SW480 (cell line): ENCODE data around the gene PITHD1.
"Not testable (repeated sequence)": the region's sequence is repeated elsewhere in the genome, so short reads cannot be mapped to it uniquely, and the experiment has no call there.

Source experiments
- DNase-seq: peaks from one replicate; pipeline ENCODE4 v3.0.0-alpha.2; 2016; ENCODE audit warnings: low spot score

PITHD1 gene

GRCh38 chr1:23825762-23826522, 47.7 kb downstream of the PITHD1 start:
- DNase-seq: no peak

DNA sequence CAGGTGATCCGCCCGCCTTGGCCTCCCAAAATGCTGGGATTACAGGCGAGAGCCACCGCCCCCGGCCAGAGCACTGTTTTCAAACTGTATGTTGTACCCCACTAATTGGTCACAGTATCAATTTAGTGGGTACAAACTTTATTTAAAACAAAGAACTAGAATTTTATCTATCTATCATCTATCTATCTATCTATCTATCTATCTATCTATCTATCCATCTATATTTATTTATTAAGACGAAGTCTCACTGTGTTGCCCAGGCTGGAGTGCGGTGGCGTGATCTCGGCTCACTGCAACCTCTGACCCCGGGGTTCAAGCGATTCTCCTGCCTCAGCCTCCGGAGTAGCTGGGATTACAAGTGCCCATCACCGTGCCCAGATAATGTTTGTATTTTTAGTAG, 48.4 kb downstream of the PITHD1 start:
- DNase-seq: not testable (repeated sequence)

- DNase-seq: no peak
Measured at GRCh38 chr1:23827717-23828116, 49.5 kb downstream of the PITHD1 start.

- DNase-seq: not testable (repeated sequence)
Measured at GRCh38 chr1:23834156-23834555, 55.9 kb downstream of the PITHD1 start.

GRCh38 chr1:23836037-23836436, 57.8 kb downstream of the PITHD1 start:
- no peak for DNase-seq
